ENCODE measurements around the gene APIP.

Gene APIP

DNA sequence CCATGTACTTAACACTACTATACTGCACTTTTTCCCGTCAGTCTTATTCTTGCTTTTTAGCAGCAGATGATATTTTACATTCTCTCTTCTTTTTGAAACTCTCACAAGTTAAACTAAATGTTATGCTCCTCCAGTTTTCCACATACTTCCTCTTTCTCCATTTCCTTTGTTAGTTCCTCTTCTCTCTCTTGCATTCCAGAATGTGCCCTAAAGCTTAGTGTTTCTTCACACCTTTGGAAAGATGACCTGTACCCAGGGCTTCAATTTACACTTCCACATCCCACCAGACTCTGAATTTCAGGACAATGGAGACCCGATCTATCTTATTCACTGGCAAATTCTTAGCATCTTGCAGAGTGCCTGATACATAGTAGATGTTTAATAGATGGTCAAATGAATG lies 51.8 kb downstream of the APIP start:
- H3K9me3 ChIP-seq (ENCODE audit: control insufficient read depth, insufficient read depth, low read depth, low read length) = no peaks in the 10 kb centered on the region
- POLR2A ChIA-PET = no interaction called here
- H3K27ac ChIP-seq (ENCODE audit: extremely low read depth, low read depth, low read length) = no peak overlapping the region
- H3K36me3 ChIP-seq (ENCODE audit: control insufficient read depth in 2 of 2, insufficient read depth in 1 of 2, low read length in 2 of 2) = no peaks in the 10 kb centered on the region
- CTCF ChIA-PET = no interaction called here
- H3K4me3 ChIP-seq (ENCODE audit: low read depth, low read length) = no peak overlapping the region
- no peak for TF ChIP-seq ZNF211 (tag by site-specific recombination; IDR thresholded peaks at IDR 0.05; ENCODE audit: low read depth)
- TF ChIP-seq KLF10 (tag by site-specific recombination; IDR thresholded peaks at IDR 0.05) = no peak
- H3K4me1 ChIP-seq (ENCODE audit: control insufficient read depth, insufficient read depth, low read length) = no peaks in the 10 kb centered on the region

DNA sequence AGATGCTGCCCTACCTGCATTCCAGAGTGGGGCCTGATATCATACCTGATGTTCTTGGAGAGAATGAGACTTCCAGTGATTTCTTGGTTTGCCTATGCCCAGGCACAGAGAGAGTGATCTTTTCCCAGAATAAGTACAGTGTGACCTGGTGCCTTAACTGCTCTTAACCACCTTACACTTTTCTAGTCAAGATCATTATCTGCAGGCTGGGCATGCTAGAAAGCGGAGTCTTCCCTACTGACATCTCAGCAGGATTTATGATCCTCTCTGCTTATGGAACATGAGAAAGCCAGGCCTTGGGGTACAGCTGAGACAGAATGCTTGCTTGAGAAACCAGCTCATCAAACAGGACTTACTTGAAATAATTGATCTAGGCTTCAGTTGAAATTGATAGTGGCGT lies 53.1 kb downstream of the APIP start:
- Histone ChIP-seq H3K36me3 (ENCODE audit: control insufficient read depth in 2 of 2, insufficient read depth in 1 of 2, low read length in 2 of 2) (no peaks in the 10 kb centered on the region), H3K9me3 (ENCODE audit: control insufficient read depth, insufficient read depth, low read depth, low read length) (no peaks in the 10 kb centered on the region), H3K27ac (ENCODE audit: extremely low read depth, low read depth, low read length) (no peak overlapping the region), H3K4me3 (ENCODE audit: low read depth, low read length) (no peak overlapping the region), H3K4me1 (ENCODE audit: control insufficient read depth, insufficient read depth, low read length) (no peaks in the 10 kb centered on the region)
- TF ChIP-seq ZNF768 (tag by site-specific recombination; IDR thresholded peaks at IDR 0.05) = no peak
- TF ChIP-seq, protein P1, sequence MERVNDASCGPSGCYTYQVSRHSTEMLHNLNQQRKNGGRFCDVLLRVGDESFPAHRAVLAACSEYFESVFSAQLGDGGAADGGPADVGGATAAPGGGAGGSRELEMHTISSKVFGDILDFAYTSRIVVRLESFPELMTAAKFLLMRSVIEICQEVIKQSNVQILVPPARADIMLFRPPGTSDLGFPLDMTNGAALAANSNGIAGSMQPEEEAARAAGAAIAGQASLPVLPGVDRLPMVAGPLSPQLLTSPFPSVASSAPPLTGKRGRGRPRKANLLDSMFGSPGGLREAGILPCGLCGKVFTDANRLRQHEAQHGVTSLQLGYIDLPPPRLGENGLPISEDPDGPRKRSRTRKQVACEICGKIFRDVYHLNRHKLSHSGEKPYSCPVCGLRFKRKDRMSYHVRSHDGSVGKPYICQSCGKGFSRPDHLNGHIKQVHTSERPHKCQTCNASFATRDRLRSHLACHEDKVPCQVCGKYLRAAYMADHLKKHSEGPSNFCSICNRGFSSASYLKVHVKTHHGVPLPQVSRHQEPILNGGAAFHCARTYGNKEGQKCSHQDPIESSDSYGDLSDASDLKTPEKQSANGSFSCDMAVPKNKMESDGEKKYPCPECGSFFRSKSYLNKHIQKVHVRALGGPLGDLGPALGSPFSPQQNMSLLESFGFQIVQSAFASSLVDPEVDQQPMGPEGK (tag by site-specific recombination; IDR thresholded peaks at IDR 0.05) = no peak
- TF ChIP-seq, protein P2, sequence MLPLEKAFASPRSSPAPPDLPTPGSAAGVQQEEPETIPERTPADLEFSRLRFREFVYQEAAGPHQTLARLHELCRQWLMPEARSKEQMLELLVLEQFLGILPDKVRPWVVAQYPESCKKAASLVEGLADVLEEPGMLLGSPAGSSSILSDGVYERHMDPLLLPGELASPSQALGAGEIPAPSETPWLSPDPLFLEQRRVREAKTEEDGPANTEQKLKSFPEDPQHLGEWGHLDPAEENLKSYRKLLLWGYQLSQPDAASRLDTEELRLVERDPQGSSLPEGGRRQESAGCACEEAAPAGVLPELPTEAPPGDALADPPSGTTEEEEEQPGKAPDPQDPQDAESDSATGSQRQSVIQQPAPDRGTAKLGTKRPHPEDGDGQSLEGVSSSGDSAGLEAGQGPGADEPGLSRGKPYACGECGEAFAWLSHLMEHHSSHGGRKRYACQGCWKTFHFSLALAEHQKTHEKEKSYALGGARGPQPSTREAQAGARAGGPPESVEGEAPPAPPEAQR (tag by site-specific recombination; IDR thresholded peaks at IDR 0.05) = no peak
- POLR2A ChIA-PET = no interaction called here
- CTCF ChIA-PET = no interaction called here

DNA sequence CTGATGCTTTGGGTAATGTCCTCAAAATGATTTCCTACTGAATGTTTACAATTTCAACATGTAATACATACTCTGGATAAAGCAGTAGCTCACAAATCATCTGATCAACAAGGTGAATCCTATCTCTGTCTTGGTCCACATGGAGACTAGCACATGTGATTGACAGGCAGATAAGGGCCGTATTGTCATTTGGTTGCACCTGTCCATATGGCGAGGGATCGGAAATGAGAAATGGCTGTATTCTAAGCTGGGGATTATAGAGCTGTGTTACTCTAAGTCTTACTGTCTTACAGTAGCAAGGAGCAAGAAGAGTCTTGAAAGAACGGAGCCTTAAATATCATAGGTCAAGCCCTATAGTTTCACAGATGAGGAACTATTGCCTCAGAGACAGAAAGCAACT lies 55.7 kb downstream of the APIP start:
- ChIA-PET POLR2A (no interaction called here), CTCF (interaction anchor here (0.9 kb wide), 1 partner anchor 9 kb away, joined by 6 read pairs; no protein-coding TSS in a partner anchor)
- H3K27ac ChIP-seq (ENCODE audit: extremely low read depth, low read depth, low read length) = no peak overlapping the region
- no peaks in the 10 kb centered on the region for H3K9me3 ChIP-seq (ENCODE audit: control insufficient read depth, insufficient read depth, low read depth, low read length)
- no peak overlapping the region for H3K4me3 ChIP-seq (ENCODE audit: low read depth, low read length)
- TF ChIP-seq ZFP3 (tag by site-specific recombination; IDR thresholded peaks at IDR 0.05; ENCODE audit: low read depth) (no peak), ZNF211 (tag by site-specific recombination; IDR thresholded peaks at IDR 0.05; ENCODE audit: low read depth) (no peak), ZNF214 (tag by site-specific recombination; IDR thresholded peaks at IDR 0.05; ENCODE audit: borderline replicate concordance) (no peak), ZNF274 (IDR thresholded peaks at IDR 0.05; ENCODE audit: low read length) (no peak), ZNF274 (tag by site-specific recombination; IDR thresholded peaks at IDR 0.05; ENCODE audit: borderline replicate concordance) (no peak), ZIC2 (tag by site-specific recombination; IDR thresholded peaks at IDR 0.05) (no peak), ZNF140 (tag by site-specific recombination; IDR thresholded peaks at IDR 0.05) (no peak), ZNF221 (tag by site-specific recombination; IDR thresholded peaks at IDR 0.05; ENCODE audit: borderline replicate concordance) (no peak)
- TF ChIP-seq, protein P3, sequence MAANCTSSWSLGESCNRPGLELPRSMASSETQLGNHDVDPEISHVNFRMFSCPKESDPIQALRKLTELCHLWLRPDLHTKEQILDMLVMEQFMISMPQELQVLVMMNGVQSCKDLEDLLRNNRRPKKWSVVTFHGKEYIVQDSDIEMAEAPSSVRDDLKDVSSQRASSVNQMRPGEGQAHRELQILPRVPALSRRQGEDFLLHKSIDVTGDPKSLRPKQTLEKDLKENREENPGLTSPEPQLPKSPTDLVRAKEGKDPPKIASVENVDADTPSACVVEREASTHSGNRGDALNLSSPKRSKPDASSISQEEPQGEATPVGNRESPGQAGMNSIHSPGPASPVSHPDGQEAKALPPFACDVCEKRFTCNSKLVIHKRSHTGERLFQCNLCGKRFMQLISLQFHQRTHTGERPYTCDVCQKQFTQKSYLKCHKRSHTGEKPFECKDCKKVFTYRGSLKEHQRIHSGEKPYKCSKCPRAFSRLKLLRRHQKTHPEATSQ (tag by site-specific recombination; IDR thresholded peaks at IDR 0.05) = no peak
- TF ChIP-seq, protein P4, sequence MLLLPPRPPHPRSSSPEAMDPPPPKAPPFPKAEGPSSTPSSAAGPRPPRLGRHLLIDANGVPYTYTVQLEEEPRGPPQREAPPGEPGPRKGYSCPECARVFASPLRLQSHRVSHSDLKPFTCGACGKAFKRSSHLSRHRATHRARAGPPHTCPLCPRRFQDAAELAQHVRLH (tag by site-specific recombination; IDR thresholded peaks at IDR 0.05) = no peak
- TF ChIP-seq, protein P5, sequence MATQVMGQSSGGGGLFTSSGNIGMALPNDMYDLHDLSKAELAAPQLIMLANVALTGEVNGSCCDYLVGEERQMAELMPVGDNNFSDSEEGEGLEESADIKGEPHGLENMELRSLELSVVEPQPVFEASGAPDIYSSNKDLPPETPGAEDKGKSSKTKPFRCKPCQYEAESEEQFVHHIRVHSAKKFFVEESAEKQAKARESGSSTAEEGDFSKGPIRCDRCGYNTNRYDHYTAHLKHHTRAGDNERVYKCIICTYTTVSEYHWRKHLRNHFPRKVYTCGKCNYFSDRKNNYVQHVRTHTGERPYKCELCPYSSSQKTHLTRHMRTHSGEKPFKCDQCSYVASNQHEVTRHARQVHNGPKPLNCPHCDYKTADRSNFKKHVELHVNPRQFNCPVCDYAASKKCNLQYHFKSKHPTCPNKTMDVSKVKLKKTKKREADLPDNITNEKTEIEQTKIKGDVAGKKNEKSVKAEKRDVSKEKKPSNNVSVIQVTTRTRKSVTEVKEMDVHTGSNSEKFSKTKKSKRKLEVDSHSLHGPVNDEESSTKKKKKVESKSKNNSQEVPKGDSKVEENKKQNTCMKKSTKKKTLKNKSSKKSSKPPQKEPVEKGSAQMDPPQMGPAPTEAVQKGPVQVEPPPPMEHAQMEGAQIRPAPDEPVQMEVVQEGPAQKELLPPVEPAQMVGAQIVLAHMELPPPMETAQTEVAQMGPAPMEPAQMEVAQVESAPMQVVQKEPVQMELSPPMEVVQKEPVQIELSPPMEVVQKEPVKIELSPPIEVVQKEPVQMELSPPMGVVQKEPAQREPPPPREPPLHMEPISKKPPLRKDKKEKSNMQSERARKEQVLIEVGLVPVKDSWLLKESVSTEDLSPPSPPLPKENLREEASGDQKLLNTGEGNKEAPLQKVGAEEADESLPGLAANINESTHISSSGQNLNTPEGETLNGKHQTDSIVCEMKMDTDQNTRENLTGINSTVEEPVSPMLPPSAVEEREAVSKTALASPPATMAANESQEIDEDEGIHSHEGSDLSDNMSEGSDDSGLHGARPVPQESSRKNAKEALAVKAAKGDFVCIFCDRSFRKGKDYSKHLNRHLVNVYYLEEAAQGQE (tag by site-specific recombination; IDR thresholded peaks at IDR 0.05) = no peak
- no peaks in the 10 kb centered on the region for H3K36me3 ChIP-seq (ENCODE audit: control insufficient read depth in 2 of 2, insufficient read depth in 1 of 2, low read length in 2 of 2)
- no peaks in the 10 kb centered on the region for H3K4me1 ChIP-seq (ENCODE audit: control insufficient read depth, insufficient read depth, low read length)
